Motor neuron (in vitro differentiated cells): ENCODE results near the gene CTDNEP1. TPM values are rescaled to one million over a fixed set of nuclear protein-coding genes. Genes with fewer than 3 reads are reported as not detected.
A peak's percentile ranks its signal among the peaks of the same experiment; 100 is the strongest.

Source experiments
- ATAC-seq, 8 experiments: fragments of 200-7000 bp; cut with Tn5 transposase; replicated peaks in 6 of 8; 2 replicates each; pipeline ENCODE4 v1.8.0; 2021; ENCODE audit warnings: mild to moderate bottlenecking in 8 of 8, moderate library complexity in 8 of 8
- H3K27ac ChIP-seq, 2 donors: fragments of 250-450 bp; sonication (Bioruptor Pico); 2 replicates each; pipeline ENCODE4 v1.9.0; 2021; ENCODE audit warnings: antibody characterized with exemption in 2 of 2, mild to moderate bottlenecking in 2 of 2, moderate library complexity in 1 of 2
- H3K4me1 ChIP-seq, 2 donors: fragments of 250-450 bp; sonication (Bioruptor Pico); replicated peaks in 1 of 2; 2 replicates each; pipeline ENCODE4 v1.6.1; 2021; ENCODE audit warnings: antibody characterized with exemption in 2 of 2, mild to moderate bottlenecking in 2 of 2, moderate library complexity in 1 of 2
- H3K4me3 ChIP-seq, 5 donors: fragments of 250-450 bp; sonication (Bioruptor Pico); 2 replicates each; pipeline ENCODE4 v1.9.0; 2021; ENCODE audit warnings: antibody characterized with exemption in 5 of 5, mild to moderate bottlenecking in 5 of 5, moderate library complexity in 4 of 5
- WGBS, 10 experiments: fragments of 450-650 bp; shearing (Covaris generic); methylation state at CpG; one replicate each; pipeline ENCODE4 v1.0.0; 2022; 5-methylcytosine and 5-hydroxymethylcytosine counted together
- in situ Hi-C, 9 experiments: fragments of 400-800 bp; cut with MboI; loops; one replicate each; pipeline ENCODE4 v1.15.0; 2021; ENCODE audit warnings: low sequenced_read_pairs in 9 of 9, low pct_unique_long_range_greater_than_20kb in 2 of 9; ENCODE audit not compliant: unreplicated experiment in 9 of 9
- total RNA-seq, 8 experiments: library from RNA; unstranded; fragments of 300-600 nt; gene quantifications; 2 replicates each; pipeline versions ENCODE4 v1.2.3 to v1.2.4, GENCODE V29; 2022

The CTDNEP1 gene
- total RNA-seq, 8 experiments from 2014 or later: 36.5 to 94.1 (median 56.7) TPM

DNA sequence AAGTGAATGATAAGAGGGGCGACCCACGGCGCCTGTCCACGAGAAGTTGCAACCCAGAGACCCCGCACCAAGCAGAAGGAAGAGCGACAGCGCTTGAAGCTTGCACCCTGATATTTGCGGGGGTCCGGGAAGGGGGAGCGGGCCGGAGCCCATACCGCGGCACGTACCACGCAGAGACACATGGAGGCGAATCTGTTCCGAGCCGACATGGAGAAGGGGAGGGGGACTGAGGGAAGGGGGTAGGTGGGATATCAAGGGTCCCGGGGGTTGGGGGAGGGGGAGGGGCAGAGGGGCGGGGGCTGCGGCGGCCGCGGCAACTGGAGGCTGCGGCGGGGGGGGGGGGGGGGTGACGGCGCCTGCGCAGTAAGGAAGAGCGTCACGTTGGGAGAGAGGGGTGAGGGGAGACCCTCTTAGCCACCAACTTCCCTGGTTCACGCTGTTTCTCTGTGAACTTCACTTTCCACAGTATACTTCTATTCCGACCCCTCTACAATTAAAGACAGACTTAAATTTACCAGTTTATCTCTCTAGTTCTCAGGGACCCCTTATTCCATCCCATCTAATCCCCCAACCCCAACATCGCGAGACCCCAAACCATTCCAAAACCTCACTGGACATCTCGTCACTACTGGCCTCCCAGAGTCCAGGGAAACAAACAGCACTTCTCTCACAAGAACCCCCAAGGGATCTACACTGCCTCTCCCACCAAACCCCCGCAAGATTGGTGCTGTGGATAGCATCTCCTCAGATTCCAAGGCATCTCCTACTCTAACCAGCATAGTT is 39.9 kb downstream of the CTDNEP1 start:
- ATAC-seq: no peak
- Histone ChIP-seq H3K27ac (no peak overlapping the region), H3K4me1 (peaks cover 45% of the 10 kb centered on the region in 2 donors), H3K4me3 (peak overlapping the region in 4 of 5 donors; percentile 9 to 25 (median 18))
- 0 to 43% (median 24%) methylated on average over 1 to 6 of the region's 37 CpGs; no CpG with 5 or more reads in 6 of the 10 experiments for WGBS, 10 experiments
- in situ Hi-C loops: no loop called here

GRCh38 chr17:7208754-7209460 is 42.6 kb downstream of the CTDNEP1 start:
- in situ Hi-C loops: no loop called here
- no peak overlapping the region for H3K4me3 ChIP-seq
- peak overlapping the region in 1 of 2 donors; percentile 72 for H3K27ac ChIP-seq
- no peak for ATAC-seq
- 20 to 100% (median 80%) methylated on average over 1 to 6 of the region's 9 CpGs; no CpG with 5 or more reads in 5 of the 10 experiments for WGBS, 10 experiments
- H3K4me1 ChIP-seq: peaks cover 60 to 62% of the 10 kb centered on the region in 2 donors

DNA sequence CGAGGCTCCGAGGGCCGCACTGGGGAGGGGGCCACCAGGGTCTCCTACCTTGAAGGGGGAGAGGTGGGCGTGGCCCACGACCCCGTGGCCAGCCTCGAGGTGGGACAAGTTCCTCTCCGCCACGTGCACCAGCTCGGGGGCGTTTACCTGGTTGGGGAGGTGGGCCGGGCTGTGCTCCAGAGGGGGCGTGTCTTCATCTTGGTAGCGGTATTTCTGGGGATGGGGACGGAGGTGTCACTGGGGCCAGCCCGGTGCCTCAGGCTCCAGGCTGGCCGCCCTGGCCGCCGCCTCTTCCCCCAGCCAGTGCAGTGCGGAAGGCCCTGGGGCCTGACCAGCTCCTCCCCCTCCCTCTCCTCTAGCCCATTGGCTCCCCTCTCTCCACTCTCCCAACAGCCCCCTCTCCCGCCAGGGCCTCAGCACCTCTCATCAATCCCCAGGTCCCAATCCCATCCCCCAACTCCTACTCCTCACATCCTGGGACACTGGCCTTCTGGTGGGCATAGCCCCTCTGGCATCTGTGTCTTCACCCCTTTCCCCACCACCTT is 43.4 kb downstream of the CTDNEP1 start:
- peak in 5 of 8 experiments; percentile 25 to 55 (median 50) for ATAC-seq
- in situ Hi-C loops: no loop called here
- no CpG with 5 or more reads among the region's 21 CpGs for WGBS, 10 experiments
- Histone ChIP-seq H3K4me3 (peak overlapping the region; percentile 11 to 35 (median 27)), H3K27ac (peak overlapping the region; percentile 50 to 72), H3K4me1 (peaks cover 57 to 58% of the 10 kb centered on the region in 2 donors)

GRCh38 chr17:7207120-7208001 is 44.2 kb downstream of the CTDNEP1 start:
- Histone ChIP-seq H3K27ac (peak overlapping the region; percentile 50 to 72), H3K4me1 (peaks cover 51 to 54% of the 10 kb centered on the region in 2 donors), H3K4me3 (peak overlapping the region; percentile 11 to 35 (median 27))
- in situ Hi-C loops: no loop called here
- 40 to 60% (median 53%) methylated on average over 1 to 2 of the region's 24 CpGs; no CpG with 5 or more reads in 6 of the 10 experiments for WGBS, 10 experiments
- peak in 3 of 8 experiments; percentile 0 for ATAC-seq

DNA sequence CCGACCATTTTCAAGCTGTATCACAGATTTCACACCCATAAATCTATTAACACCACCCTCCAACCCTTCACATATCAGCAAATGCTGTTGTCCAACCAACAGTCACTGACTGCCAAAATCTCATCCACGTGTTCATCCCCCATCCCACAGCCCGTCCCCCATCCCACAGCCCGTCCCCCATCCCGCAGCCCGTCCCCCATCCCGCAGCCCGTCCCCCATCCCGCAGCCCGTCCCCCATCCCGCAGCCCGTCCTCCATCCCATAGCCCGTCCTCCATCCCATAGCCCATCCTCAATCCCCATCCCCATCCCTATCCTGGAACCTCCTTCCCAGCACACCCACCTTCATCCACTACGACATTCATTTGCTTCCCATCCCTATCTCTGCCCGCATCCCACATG is 46.0 kb downstream of the CTDNEP1 start:
- WGBS, 10 experiments: 20 to 86% (median 76%) methylated on average over 1 of the region's 15 CpGs; no CpG with 5 or more reads in 6 of the 10 experiments
- peak overlapping the region; percentile 80 to 83 for H3K27ac ChIP-seq
- peaks cover 41 to 44% of the 10 kb centered on the region in 2 donors for H3K4me1 ChIP-seq
- ATAC-seq: no peak
- in situ Hi-C loops: no loop called here
- peak overlapping the region; percentile 25 to 40 (median 38) for H3K4me3 ChIP-seq

- H3K4me3 ChIP-seq: peak overlapping the region; percentile 25 to 40 (median 38)
- H3K27ac ChIP-seq: peak overlapping the region; percentile 80 to 83
- 0% methylated on average over 5 to 7 of the region's 34 CpGs; no CpG with 5 or more reads in 8 of the 10 experiments for WGBS, 10 experiments
- in situ Hi-C loops: no loop called here
- H3K4me1 ChIP-seq: peaks cover 41 to 44% of the 10 kb centered on the region in 2 donors
- ATAC-seq: peak; percentile 80 to 92 (median 84)
Measured at GRCh38 chr17:7204828-7205461, 46.6 kb downstream of the CTDNEP1 start.

DNA sequence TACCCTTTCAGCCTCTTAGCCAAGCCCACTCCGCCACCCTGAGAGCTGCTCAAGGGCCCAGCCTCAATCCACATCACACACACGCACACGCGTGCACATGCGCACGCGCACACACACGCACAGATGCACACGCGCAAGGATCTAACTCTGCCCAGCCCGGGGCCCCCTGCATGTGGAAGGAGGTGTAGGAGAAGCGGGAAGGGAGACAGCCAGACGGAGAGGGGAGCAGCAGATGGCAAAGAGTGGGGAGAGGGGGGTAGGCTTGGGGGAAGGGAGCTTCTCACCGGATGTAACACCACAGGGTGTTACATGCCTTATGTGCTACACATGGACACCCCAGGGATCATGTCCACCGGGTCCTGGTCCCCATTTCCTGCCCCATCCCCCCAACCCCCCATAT is 47.2 kb downstream of the CTDNEP1 start:
- Histone ChIP-seq H3K27ac (peak overlapping the region; percentile 80 to 83), H3K4me3 (peak overlapping the region; percentile 25 to 40 (median 38)), H3K4me1 (peaks cover 41 to 44% of the 10 kb centered on the region in 2 donors)
- WGBS, 10 experiments: 60 to 100% (median 93%) methylated on average over 1 to 5 of the region's 15 CpGs; no CpG with 5 or more reads in 7 of the 10 experiments
- ATAC-seq: peak in 5 of 8 experiments; percentile 1 to 17 (median 10)
- in situ Hi-C loops: no loop called here

- ATAC-seq: no peak
- Histone ChIP-seq H3K4me1 (peaks cover 36% of the 10 kb centered on the region in 2 donors), H3K4me3 (no peak overlapping the region), H3K27ac (no peak overlapping the region)
- in situ Hi-C loops: no loop called here
- 80 to 100% (median 88%) methylated on average over 1 to 6 of the region's 16 CpGs; no CpG with 5 or more reads in 6 of the 10 experiments for WGBS, 10 experiments
Measured at GRCh38 chr17:7203391-7203790, 48.1 kb downstream of the CTDNEP1 start.

- H3K27ac ChIP-seq: no peak overlapping the region
- ATAC-seq: no peak
- no peak overlapping the region for H3K4me3 ChIP-seq
- H3K4me1 ChIP-seq: no peaks in the 10 kb centered on the region
- in situ Hi-C loops: no loop called here
- 28 to 100% (median 95%) methylated on average over 1 to 8 of the region's 22 CpGs for WGBS, 10 experiments
Measured at GRCh38 chr17:7196651-7197401, 54.7 kb downstream of the CTDNEP1 start.

- no peak for ATAC-seq
- in situ Hi-C loops: no loop called here
- 90 to 100% (median 96%) methylated on average over 2 to 8 of the region's 12 CpGs; no CpG with 5 or more reads in 5 of the 10 experiments for WGBS, 10 experiments
- H3K4me3 ChIP-seq: no peak overlapping the region
- H3K4me1 ChIP-seq: no peaks in the 10 kb centered on the region
- H3K27ac ChIP-seq: no peak overlapping the region
Measured at GRCh38 chr17:7195971-7196370, 55.6 kb downstream of the CTDNEP1 start.
